Ovary (tissue), 9 donors: ENCODE measurements around the gene HOXC4. TPM values are rescaled to one million over a fixed set of nuclear protein-coding genes. Genes with fewer than 3 reads are reported as not detected.

Source experiments
- DNase-seq, 5 donors: peaks; one replicate each; pipeline ENCODE4 v3.0.0-alpha.2; 2019 to 2020
- H3K27ac ChIP-seq, 2 donors: fragments of 200-600 bp; one replicate each; pipeline versions ENCODE4 v1.5.1 to v1.8.0; 2019 to 2022
- H3K27me3 ChIP-seq: fragments of 200-600 bp; one replicate; pipeline ENCODE4 v1.8.0; 2022
- H3K36me3 ChIP-seq: fragments of 200-600 bp; sonication (generic); one replicate; pipeline ENCODE4 v1.5.1; 2019
- H3K4me1 ChIP-seq: one replicate; pipeline ENCODE4 v1.8.1; 2013; ENCODE audit warnings: mild to moderate bottlenecking, moderate library complexity; ENCODE audit not compliant: insufficient read depth
- H3K4me3 ChIP-seq: fragments of 200-600 bp; sonication (generic); one replicate; pipeline ENCODE4 v1.5.1; 2017
- H3K9me3 ChIP-seq, 2 donors: fragments of 200-600 bp in 1 of 2; sonication (generic) in 1 of 2; one replicate each; pipeline versions ENCODE4 v1.5.1 to v1.8.1; 2013 to 2019; ENCODE audit warnings: mild to moderate bottlenecking in 1 of 2, moderate library complexity in 1 of 2
- EP300 ChIP-seq: sonication (generic); formaldehyde crosslinking; IDR thresholded peaks from one replicate; pipeline ENCODE4 v1.6.1; 2017; ENCODE audit warnings: antibody characterized with exemption
- POLR2A ChIP-seq: fragments of 450-650 bp; IDR thresholded peaks from one replicate; pipeline ENCODE4 v1.6.1; 2017; ENCODE audit warnings: antibody characterized with exemption, mild to moderate bottlenecking, moderate library complexity
- WGBS, 3 donors: extraction: QIAGEN DNeasy Blood & Tissue Kit in 1 of 3; methylation state at CpG; one replicate each; pipeline versions ENCODE4 v1.1.5 to v1.1.7; 2013 to 2017; 5-methylcytosine and 5-hydroxymethylcytosine counted together
- intact Hi-C, 4 donors: fragments of 100-400 bp; cut with DNase I; formaldehyde crosslinking; loops; one replicate each; pipeline versions ENCODE4 v1.11.0 to v1.15.1; 2022 to 2023
- polyA plus RNA-seq, 2 donors: library from polyadenylated mRNA; stranded (reverse); fragments of 200-250 nt in 1 of 2; fragments of 350-450 nt in 1 of 2; fragmentation: Illumina TruSeq in 1 of 2; extraction: RNeasy Lipid Tissue Mini Kit (QIAGEN cat#74804) in 1 of 2; gene quantifications; one replicate each; pipeline ENCODE4 v1.2.3, GENCODE V29; 2013 to 2014
- total RNA-seq, 7 donors: library from RNA; depleted of rRNA in 2 of 7; stranded (reverse); fragments of >200 nt in 2 of 7; fragmentation: NEBNext Ultra II Directional in 3 of 7; extraction: Animal tissue kit (Norgen Biotek cat#: 25700) in 3 of 7; gene quantifications; one replicate each; pipeline versions ENCODE4 v1.1.0 to v1.2.4, GENCODE V29; 2016 to 2023
- TF ChIP-seq, protein P1 (sequence below), 3 donors: fragments of 450-650 bp in 2 of 3; fragments of 200-600 bp in 1 of 3; IDR thresholded peaks; one replicate each; pipeline versions ENCODE4 v1.5.1 to v1.8.0; 2016 to 2022; ENCODE audit warnings: antibody characterized with exemption in 3 of 3, mild to moderate bottlenecking in 1 of 3
- donor health status: DM: no; HTN: no; CAD: no; lungs with moderate emphysema.
- donor health status: DM: no; HTN: no; CAD: no.
- donor health status: Bipolar disorder and iron deficiency.
- donor health status: DM: yes; HTN: yes; CAD: no.
- donor health status: DM: no; HTN: no; CAD: no.
- donor health status: DM: yes; HTN: yes; CAD: no.

Gene HOXC4
- total and polyA plus RNA-seq, 9 donors: 3.3 to 21.8 (median 11.5) TPM

DNA sequence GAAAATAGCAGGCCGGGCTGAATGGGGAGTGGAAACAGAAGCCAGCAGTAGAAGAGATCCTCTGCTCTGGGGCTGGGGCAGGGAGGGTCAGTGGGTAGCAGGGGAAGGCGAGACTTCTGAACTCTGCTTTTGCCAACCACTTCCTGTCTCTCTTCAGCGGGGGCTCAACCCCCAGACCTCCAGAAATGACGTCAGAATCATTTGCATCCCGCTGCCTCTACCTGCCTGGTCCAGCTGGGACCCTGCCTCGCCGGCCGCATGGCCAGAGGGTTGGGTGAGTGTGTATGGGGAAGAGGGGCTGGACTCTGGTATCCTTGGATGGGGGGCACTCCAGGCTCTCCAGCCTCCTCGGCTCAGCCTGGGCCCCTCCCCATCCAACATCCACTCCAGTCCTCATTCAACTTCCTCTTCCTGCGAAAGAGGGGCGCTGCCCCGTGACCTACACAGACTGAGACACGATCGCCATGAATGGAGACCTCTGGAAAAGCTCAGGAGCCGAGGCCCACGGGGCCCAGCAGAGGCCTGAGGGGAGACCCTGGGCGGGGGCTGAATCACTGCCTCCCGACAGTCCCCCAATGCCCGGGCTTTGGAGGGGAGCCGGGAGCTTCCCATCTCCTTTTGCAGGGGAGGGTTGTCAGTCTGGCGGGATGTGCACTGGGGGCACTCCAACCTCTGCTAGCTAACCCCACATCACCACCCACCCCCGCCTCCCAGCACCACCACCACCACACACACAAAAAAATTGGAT, 458 bp upstream of the HOXC4 start:
- peak overlapping the region; percentile 34 for H3K4me3 ChIP-seq
- WGBS, 3 donors: 13 to 35% (median 14%) methylated on average over 22 of the region's 22 CpGs
- no peaks in the 10 kb centered on the region for H3K36me3 ChIP-seq
- H3K9me3 ChIP-seq: no peaks in the 10 kb centered on the region
- TF ChIP-seq POLR2A (no peak), EP300 (no peak)
- TF ChIP-seq, protein P1, sequence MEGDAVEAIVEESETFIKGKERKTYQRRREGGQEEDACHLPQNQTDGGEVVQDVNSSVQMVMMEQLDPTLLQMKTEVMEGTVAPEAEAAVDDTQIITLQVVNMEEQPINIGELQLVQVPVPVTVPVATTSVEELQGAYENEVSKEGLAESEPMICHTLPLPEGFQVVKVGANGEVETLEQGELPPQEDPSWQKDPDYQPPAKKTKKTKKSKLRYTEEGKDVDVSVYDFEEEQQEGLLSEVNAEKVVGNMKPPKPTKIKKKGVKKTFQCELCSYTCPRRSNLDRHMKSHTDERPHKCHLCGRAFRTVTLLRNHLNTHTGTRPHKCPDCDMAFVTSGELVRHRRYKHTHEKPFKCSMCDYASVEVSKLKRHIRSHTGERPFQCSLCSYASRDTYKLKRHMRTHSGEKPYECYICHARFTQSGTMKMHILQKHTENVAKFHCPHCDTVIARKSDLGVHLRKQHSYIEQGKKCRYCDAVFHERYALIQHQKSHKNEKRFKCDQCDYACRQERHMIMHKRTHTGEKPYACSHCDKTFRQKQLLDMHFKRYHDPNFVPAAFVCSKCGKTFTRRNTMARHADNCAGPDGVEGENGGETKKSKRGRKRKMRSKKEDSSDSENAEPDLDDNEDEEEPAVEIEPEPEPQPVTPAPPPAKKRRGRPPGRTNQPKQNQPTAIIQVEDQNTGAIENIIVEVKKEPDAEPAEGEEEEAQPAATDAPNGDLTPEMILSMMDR (IDR thresholded peaks at IDR 0.05): no peak
- H3K4me1 ChIP-seq: peaks cover 7% of the 10 kb centered on the region
- no peaks in the 10 kb centered on the region for H3K27me3 ChIP-seq
- DNase-seq: peak in 4 of 5 donors; percentile 28 to 61 (median 54)
- intact Hi-C loops: no loop called here
- peak overlapping the region; percentile 32 to 58 for H3K27ac ChIP-seq

DNA sequence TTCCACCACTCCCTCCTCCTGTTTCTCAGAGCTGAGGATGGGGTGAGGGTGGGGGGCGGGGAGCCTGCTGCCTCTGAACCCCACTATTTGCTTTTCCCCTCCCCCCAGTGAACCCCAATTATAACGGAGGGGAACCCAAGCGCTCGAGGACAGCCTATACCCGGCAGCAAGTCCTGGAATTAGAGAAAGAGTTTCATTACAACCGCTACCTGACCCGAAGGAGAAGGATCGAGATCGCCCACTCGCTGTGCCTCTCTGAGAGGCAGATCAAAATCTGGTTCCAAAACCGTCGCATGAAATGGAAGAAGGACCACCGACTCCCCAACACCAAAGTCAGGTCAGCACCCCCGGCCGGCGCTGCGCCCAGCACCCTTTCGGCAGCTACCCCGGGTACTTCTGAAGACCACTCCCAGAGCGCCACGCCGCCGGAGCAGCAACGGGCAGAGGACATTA, 1.1 kb downstream of the HOXC4 start:
- TF ChIP-seq POLR2A (no peak), EP300 (no peak)
- TF ChIP-seq, protein P1 (IDR thresholded peaks at IDR 0.05): no peak
- peaks cover 7% of the 10 kb centered on the region for H3K4me1 ChIP-seq
- no peak overlapping the region for H3K27ac ChIP-seq
- intact Hi-C loops: no loop called here
- DNase-seq: peak in 1 of 5 donors; percentile 47
- no peaks in the 10 kb centered on the region for H3K9me3 ChIP-seq
- WGBS, 3 donors: 22 to 58% (median 25%) methylated on average over 24 of the region's 24 CpGs
- peak overlapping the region; percentile 34 for H3K4me3 ChIP-seq
- H3K36me3 ChIP-seq: no peaks in the 10 kb centered on the region
- no peaks in the 10 kb centered on the region for H3K27me3 ChIP-seq

DNA sequence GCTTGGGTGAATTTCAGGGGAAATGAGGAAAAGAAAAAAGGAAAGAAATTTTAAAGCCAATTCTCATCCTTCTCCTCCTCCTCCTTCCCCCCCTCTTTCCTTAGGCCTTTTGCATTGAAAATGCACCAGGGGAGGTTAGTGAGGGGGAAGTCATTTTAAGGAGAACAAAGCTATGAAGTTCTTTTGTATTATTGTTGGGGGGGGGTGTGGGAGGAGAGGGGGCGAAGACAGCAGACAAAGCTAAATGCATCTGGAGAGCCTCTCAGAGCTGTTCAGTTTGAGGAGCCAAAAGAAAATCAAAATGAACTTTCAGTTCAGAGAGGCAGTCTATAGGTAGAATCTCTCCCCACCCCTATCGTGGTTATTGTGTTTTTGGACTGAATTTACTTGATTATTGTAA, 1.9 kb downstream of the HOXC4 start:
- Histone ChIP-seq H3K4me3 (no peak overlapping the region), H3K27ac (no peak overlapping the region), H3K27me3 (no peaks in the 10 kb centered on the region), H3K4me1 (peaks cover 7% of the 10 kb centered on the region), H3K9me3 (no peaks in the 10 kb centered on the region), H3K36me3 (no peaks in the 10 kb centered on the region)
- DNase-seq: no peak
- intact Hi-C loops: no loop called here
- WGBS, 3 donors: 41 to 56% (median 52%) methylated on average over 2 of the region's 2 CpGs
- TF ChIP-seq, protein P1 (IDR thresholded peaks at IDR 0.05): no peak
- no peak for TF ChIP-seq EP300
- TF ChIP-seq POLR2A: no peak

DNA sequence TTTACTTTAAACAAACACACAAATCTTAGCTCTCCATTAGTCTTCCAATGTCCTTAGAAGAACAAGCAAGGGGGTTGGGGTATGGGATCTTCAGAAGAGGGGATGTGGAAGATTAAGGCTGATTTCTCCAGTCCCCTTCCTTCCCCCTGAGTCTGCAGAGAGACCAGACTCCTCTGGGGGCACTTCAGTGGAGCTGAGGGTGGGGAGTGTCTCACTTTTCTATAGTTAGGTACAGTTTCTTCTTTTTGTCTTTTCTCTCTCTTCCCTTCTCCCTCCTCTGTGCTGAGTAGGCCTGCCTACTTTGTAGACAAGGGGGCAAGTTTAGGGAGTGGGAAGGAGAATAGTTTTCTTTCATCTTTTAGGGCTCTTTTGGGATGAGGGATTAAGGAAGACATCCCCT, 2.5 kb downstream of the HOXC4 start:
- no peak for TF ChIP-seq EP300
- TF ChIP-seq POLR2A: no peak
- TF ChIP-seq, protein P1 (IDR thresholded peaks at IDR 0.05): no peak
- Histone ChIP-seq H3K27ac (no peak overlapping the region), H3K9me3 (no peaks in the 10 kb centered on the region), H3K27me3 (no peaks in the 10 kb centered on the region), H3K4me1 (peaks cover 7% of the 10 kb centered on the region), H3K36me3 (no peaks in the 10 kb centered on the region), H3K4me3 (no peak overlapping the region)
- DNase-seq: no peak
- intact Hi-C loops: no loop called here
